A549 treated with AZD9567 at 1 μM for 4 hours (cell line): Measurements from ENCODE around the gene WDR45B. TPM values are rescaled to one million over a fixed set of nuclear protein-coding genes. Genes with fewer than 3 reads are reported as not detected.

Source experiments
- total RNA-seq: library from RNA; stranded (reverse); fragments of 200-300 nt; extraction: Qiagen RNA extraction; gene quantifications from 5 replicates; pipeline ENCODE4 v1.2.3, GENCODE V29; 2022; ENCODE audit not compliant: insufficient read depth

Gene WDR45B
- 84.8 to 99.2 TPM (median 94.5 TPM) in 5 replicates for total RNA-seq

GRCh38 chr17:82648165-82648668, at the start of gene WDR45B:
TSS of gene WDR45B (minus strand) at chr17:82648444. CDS start at chr17:82648340, 104 bp downstream.

Other genes starting within 250 kb of the WDR45B start
- gene HEXD, start 230.1 kb downstream of the WDR45B start, total RNA-seq = 16.0 to 19.8 TPM (median 17.8 TPM) in 5 replicates
- 22.5 to 31.7 TPM (median 25.0 TPM) in 5 replicates for gene OGFOD3, start 229.9 kb downstream of the WDR45B start, total RNA-seq
- gene CYBC1, start 197.7 kb downstream of the WDR45B start, total RNA-seq = 55.8 to 63.4 TPM (median 61.0 TPM) in 5 replicates
- gene NARF, start 189.7 kb downstream of the WDR45B start, total RNA-seq = 46.2 to 60.1 TPM (median 53.6 TPM) in 5 replicates
- gene FOXK2, start 128.7 kb downstream of the WDR45B start, total RNA-seq = 48.6 to 60.7 TPM (median 56.4 TPM) in 5 replicates
- 16.9 to 23.0 TPM (median 20.1 TPM) in 5 replicates for gene RAB40B, start 50.3 kb upstream of the WDR45B start, total RNA-seq
- 70.9 to 80.1 TPM (median 72.1 TPM) in 5 replicates for gene FN3KRP, start 68.3 kb upstream of the WDR45B start, total RNA-seq
- gene FN3K, start 87.2 kb upstream of the WDR45B start, total RNA-seq = 7.8 to 9.0 TPM (median 8.4 TPM) in 5 replicates
- 63.6 to 89.8 TPM (median 79.1 TPM) in 5 replicates for gene TBCD, start 103.6 kb upstream of the WDR45B start, total RNA-seq
- not detected in 5 replicates for gene ZNF750, start 191.6 kb upstream of the WDR45B start, total RNA-seq